ENCODE data around the gene SLC66A1. TPM values are rescaled to one million over a fixed set of nuclear protein-coding genes. Genes with fewer than 3 reads are reported as not detected.

Gene SLC66A1
- polyA plus RNA-seq, 2 of the 4 experiments (the other 2 are of a cell fraction) = 5.6 to 12.6 TPM

DNA sequence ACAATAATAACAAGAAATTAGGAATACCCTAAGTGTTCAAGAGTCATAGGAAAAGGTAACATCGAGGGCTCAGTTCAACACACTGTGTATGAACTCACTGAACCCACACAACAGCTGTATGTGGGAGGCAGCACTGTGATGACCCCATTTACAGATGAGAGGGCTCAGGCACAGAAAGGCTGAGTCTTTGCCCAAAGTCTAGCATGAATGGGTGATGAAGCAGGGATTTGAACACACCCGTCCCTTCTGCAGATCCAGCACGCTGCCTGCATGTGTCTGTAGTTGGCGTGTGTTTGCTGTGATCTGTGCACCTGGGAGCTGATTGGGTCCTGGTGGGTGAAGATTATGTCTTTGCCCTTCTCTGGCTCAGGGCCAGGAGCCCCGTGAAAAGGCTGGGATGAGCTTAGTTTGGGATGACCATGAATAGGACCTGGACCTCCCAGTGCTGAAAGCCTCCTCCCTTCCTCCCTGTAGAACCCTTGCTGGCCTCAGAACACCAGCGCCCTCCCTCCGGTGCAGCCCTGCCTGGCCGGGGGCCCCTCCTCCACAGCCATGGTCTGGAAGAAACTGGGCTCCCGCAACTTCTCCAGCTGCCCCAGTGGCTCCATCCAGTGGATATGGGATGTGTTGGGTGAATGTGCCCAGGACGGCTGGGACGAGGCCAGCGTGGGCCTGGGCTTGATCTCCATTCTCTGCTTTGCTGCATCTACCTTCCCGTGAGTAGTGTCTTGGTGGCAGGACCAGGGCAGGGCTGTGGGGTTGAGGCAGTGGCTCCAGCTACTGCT is 5.2 kb downstream of the SLC66A1 start:
- FAIRE-seq (no peak), ATAC-seq (no peak), DNase-seq (ENCODE audit: low read depth in 1 of 2, low spot score in 1 of 2) (no peak)
- Histone ChIP-seq H3K4me1 (peaks cover 10% of the 10 kb centered on the region; the same call in 2 of the 3 replicates), H3K27ac (no peak overlapping the region), H3K4me3 (no peak overlapping the region), H3K9me3 (no peaks in the 10 kb centered on the region), H3K4me2 (no peak overlapping the region)
- ChIA-PET CTCF (interaction anchor here (0.6 to 1.0 kb wide), 3 partner anchors 8 to 62 kb away, joined by 3 to 4 read pairs (median 3); no protein-coding TSS in a partner anchor), POLR2A (no interaction called here)
- TF ChIP-seq EHF (CRISPR knock-in tag; IDR thresholded peaks at IDR 0.05) (no peak), TP53 (CRISPR knock-in tag; IDR thresholded peaks at IDR 0.05) (no peak), ESRRA (IDR thresholded peaks at IDR 0.05; ENCODE audit: borderline replicate concordance, low read length) (no peak), PHF8 (IDR thresholded peaks at IDR 0.05; ENCODE audit: borderline replicate concordance, low read depth) (no peak), SMC3 (IDR thresholded peaks at IDR 0.05) (no peak), HDAC2 (IDR thresholded peaks at IDR 0.05) (no peak), RFX5 (IDR thresholded peaks at IDR 0.05) (no peak), KDM5A (IDR thresholded peaks at IDR 0.05) (no peak), ZC3H11A (IDR thresholded peaks at IDR 0.05) (no peak), JUNB (IDR thresholded peaks at IDR 0.05) (no peak), CBX2 (IDR thresholded peaks at IDR 0.05; ENCODE audit: borderline replicate concordance, low read depth) (no peak), CTCF (IDR thresholded peaks at IDR 0.05) (no peak), HOXB5 (CRISPR knock-in tag; IDR thresholded peaks at IDR 0.05) (no peak), BHLHE40 (IDR thresholded peaks at IDR 0.05; ENCODE audit: low read depth, low read length) (no peak)
- TF ChIP-seq, protein P1, sequence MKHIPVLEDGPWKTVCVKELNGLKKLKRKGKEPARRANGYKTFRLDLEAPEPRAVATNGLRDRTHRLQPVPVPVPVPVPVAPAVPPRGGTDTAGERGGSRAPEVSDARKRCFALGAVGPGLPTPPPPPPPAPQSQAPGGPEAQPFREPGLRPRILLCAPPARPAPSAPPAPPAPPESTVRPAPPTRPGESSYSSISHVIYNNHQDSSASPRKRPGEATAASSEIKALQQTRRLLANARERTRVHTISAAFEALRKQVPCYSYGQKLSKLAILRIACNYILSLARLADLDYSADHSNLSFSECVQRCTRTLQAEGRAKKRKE (CRISPR knock-in tag; IDR thresholded peaks at IDR 0.05; ENCODE audit: low read depth) = no peak
- TF ChIP-seq, protein P2, sequence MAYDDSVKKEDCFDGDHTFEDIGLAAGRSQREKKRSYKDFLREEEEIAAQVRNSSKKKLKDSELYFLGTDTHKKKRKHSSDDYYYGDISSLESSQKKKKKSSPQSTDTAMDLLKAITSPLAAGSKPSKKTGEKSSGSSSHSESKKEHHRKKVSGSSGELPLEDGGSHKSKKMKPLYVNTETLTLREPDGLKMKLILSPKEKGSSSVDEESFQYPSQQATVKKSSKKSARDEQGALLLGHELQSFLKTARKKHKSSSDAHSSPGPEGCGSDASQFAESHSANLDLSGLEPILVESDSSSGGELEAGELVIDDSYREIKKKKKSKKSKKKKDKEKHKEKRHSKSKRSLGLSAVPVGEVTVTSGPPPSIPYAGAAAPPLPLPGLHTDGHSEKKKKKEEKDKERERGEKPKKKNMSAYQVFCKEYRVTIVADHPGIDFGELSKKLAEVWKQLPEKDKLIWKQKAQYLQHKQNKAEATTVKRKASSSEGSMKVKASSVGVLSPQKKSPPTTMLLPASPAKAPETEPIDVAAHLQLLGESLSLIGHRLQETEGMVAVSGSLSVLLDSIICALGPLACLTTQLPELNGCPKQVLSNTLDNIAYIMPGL (CRISPR knock-in tag; IDR thresholded peaks at IDR 0.05; ENCODE audit: borderline replicate concordance) = no peak
- 80% methylated on average over 9 of the region's 13 CpGs for WGBS (ENCODE audit: missing lambda C conversion rate)

DNA sequence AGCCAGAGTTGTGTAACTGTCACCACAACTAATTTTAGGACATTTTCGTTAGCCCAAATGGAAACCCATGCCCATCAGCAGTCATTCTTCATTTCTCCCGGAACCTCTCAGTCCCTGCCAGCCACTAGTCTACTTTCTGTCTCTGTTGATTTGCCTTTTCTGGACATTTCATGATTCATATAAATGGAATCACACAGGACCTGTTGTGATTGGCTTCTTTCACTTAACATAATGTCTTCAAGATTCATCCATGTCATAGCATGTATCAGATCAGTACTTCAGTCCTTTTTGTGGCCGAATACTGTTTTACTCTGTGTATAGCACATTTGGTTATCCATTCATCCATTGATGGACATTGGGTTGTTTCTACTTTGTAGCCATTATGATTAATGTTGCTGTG is 7.1 kb downstream of the SLC66A1 start:
- Histone ChIP-seq H3K4me2 (no peak overlapping the region), H3K27ac (no peak overlapping the region), H3K9me3 (no peaks in the 10 kb centered on the region), H3K4me3 (no peak overlapping the region), H3K4me1 (no peaks in the 10 kb centered on the region)
- ChIA-PET POLR2A (no interaction called here), CTCF (no interaction called here)
- WGBS (ENCODE audit: missing lambda C conversion rate) = 85% methylated on average over 3 of the region's 3 CpGs
- DNase-seq (ENCODE audit: low read depth in 1 of 2, low spot score in 1 of 2) (no peak), ATAC-seq (no peak), FAIRE-seq (no peak)
- TF ChIP-seq POLR2AphosphoS2 (conservative IDR thresholded peaks at IDR 0.05; ENCODE audit: low read length) (no peak), POLR2A (IDR thresholded peaks at IDR 0.05; ENCODE audit: low read length) (no peak), PBX3 (IDR thresholded peaks at IDR 0.05) (no peak), RCOR1 (IDR thresholded peaks at IDR 0.05; ENCODE audit: low read depth, low read length) (no peak), ESRRA (IDR thresholded peaks at IDR 0.05; ENCODE audit: borderline replicate concordance, low read length) (no peak), NR3C1 (IDR thresholded peaks at IDR 0.05) (no peak), SMC3 (IDR thresholded peaks at IDR 0.05) (no peak), HOXB5 (CRISPR knock-in tag; IDR thresholded peaks at IDR 0.05) (no peak), FOXS1 (CRISPR knock-in tag; IDR thresholded peaks at IDR 0.05) (no peak), KDM1A (IDR thresholded peaks at IDR 0.05; ENCODE audit: low read depth) (no peak), MYC (IDR thresholded peaks at IDR 0.05; ENCODE audit: borderline replicate concordance, low read length) (no peak), RNF2 (IDR thresholded peaks at IDR 0.05; ENCODE audit: borderline replicate concordance, low read depth) (no peak)
- TF ChIP-seq, protein P3, sequence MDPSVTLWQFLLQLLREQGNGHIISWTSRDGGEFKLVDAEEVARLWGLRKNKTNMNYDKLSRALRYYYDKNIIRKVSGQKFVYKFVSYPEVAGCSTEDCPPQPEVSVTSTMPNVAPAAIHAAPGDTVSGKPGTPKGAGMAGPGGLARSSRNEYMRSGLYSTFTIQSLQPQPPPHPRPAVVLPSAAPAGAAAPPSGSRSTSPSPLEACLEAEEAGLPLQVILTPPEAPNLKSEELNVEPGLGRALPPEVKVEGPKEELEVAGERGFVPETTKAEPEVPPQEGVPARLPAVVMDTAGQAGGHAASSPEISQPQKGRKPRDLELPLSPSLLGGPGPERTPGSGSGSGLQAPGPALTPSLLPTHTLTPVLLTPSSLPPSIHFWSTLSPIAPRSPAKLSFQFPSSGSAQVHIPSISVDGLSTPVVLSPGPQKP (IDR thresholded peaks at IDR 0.05; ENCODE audit: low read depth, low read length) = no peak
- TF ChIP-seq, protein P1 (CRISPR knock-in tag; IDR thresholded peaks at IDR 0.05; ENCODE audit: low read depth) = no peak
- TF ChIP-seq, protein P2 (CRISPR knock-in tag; IDR thresholded peaks at IDR 0.05; ENCODE audit: borderline replicate concordance) = no peak

Measured in A549 (cell line).